ENCODE results near the gene MICAL2.
"Not testable (repeated sequence)": the region's sequence is repeated elsewhere in the genome, so short reads cannot be mapped to it uniquely, and the experiment has no call there.

The MICAL2 gene

GRCh38 chr11:12135185-12135584, 24.8 kb downstream of the MICAL2 start:
- no peak for DNase-seq (ENCODE audit: low spot score)

DNA sequence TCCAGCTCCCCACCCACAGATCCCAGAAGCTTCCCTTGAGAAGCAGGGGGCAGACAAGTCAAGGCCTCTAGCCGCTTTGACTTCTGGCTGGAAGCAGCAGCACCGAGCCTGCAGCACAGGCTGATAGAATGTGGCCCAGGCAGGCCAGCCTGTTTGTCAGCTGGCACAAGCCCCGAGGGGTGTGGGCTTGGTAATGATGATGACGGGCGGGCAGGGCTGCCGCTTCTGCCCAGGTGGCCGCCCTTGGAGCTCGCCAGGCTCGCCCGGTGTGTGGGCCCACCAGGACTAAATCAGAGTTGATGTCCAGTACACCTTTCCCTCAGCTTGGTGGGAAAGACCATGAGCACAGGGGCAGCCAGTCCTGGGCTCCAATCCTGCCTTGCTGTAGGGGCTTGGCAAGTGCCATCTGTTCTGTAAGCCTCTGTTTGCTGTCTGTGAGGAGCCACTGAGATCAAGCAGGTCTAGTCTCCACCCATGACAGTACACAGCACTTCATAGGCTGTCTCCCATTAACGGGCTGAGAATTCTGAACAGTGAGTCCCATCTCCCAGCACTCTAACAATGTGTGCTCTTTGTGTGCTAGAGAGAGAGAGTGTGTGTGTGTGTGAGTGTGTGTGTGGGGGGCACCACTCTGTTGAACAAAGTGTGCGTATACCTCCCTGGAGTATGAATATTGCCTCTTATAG, 26.8 kb downstream of the MICAL2 start:
- DNase-seq (ENCODE audit: low spot score) = peak; percentile 80

DNA sequence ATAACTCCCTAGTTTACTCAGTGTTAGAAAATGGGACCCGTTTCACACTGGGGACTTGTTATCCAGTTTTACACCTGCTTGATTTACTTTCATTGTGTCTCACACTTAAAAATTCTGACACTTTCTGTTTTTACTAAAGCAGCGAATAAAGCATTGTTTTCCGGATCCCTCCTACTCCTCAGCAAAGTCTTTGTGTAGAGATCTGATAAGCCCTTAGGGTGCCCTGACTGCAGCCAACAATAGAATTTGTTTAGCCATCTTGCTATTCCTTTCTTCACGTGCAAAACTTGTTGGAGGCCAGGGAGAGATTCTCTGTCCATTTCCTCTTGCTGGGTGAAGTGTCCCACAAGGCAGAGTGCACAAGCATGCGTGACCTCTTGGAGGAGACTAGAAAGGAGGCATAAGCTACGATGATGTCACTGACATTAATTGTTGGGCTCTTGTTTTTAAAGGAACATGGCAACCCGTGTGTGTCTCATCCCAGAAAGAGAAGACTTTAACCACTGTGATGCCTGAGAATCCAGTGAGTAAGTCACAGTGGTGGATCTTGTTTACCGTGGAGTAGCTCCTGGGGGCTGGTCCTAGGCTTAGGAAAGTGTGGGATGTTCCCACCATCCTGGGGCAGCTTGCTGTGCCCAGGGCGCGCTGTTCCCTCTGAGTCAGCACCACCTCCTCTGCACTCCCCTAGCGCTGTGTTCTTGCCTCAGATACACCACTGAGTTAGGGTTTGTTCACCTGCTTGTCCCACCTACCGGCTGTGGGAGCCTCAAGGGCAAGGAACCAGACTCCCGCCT, 27.7 kb downstream of the MICAL2 start:
- DNase-seq (ENCODE audit: low spot score) = peak; percentile 31

GRCh38 chr11:12139144-12139881, 28.9 kb downstream of the MICAL2 start:
- DNase-seq (ENCODE audit: low spot score) = peak; percentile 70

GRCh38 chr11:12140186-12140793, 29.9 kb downstream of the MICAL2 start:
- DNase-seq (ENCODE audit: low spot score) = no peak

DNA sequence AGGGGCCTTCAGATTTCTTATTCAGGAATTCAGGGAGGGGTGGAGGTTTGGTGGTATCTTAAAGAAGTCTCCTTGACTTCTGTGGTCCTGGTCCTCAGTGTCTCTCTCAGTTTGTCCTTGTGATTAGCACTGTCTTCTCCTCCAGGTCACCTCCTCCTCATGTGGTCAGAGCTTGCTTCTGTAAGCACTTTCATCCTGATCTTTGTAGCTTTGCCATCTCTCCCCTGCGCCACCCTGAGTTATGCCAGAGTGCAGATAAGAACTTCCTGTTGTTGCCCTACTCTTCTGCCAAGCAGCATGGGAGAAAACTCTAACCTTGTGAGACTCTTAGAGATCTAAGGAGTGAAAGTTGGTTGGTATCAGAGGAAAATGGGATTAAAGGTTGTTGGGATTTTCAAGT, 30.9 kb downstream of the MICAL2 start:
- DNase-seq (ENCODE audit: low spot score) = no peak

DNA sequence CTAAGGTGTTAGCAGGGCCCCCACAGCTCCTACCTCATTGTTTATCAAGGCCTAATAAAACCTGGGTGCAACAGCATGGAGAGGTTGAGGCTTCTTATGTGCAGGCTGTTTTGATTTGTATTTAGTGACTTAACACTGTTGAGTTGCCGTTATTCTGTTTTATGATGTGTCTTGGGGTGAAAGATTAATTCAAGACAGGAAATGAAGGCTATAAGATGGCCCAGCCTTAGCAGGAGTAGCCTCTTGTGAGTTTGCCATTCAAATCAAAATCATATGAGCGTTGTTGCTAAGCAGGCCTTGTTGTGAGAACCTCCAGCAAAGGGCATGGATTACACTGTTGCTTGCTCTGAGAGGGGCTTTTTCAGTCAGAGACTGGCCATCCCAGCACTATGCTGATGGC, 31.8 kb downstream of the MICAL2 start:
- DNase-seq (ENCODE audit: low spot score) = no peak

GRCh38 chr11:12142909-12143308, 32.5 kb downstream of the MICAL2 start:
- no peak for DNase-seq (ENCODE audit: low spot score)

DNA sequence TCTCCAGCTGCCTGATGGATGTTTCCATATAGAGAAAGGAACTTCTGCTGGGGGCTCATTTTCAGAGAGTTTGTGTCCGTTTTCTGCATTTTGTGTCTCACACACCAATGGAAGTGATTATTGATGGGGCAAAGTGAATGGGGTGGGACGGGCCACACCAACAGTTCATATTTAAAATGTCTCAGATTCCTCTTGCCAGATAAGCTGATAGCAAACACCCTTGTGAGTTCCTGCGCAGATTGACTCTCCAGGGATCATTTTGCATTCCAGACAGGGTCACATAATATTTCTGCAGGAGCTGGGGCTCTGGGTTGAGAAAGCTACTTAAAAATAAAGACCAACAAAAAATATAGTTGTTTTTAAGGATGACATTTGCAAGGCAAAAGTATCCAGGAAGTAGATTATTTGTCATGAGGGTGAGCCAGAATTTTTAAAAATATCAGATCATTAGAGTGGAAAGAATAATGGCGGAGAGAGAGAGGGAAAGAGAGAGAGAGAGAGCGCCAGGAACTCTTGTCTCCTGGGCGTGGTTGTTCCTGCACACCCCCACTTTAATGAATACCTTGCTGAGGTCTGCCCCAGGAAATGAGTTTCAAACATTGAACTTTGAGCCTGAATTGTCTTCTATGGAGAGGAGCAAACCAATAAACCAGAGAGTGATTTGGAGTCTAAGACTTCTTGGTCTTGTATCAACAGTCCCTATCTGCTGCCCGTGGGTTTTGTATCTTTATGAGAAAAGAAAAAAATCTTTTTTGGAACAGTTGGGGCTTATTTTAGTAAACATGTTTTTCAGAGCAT, 33.3 kb downstream of the MICAL2 start:
- no peak for DNase-seq (ENCODE audit: low spot score)

DNA sequence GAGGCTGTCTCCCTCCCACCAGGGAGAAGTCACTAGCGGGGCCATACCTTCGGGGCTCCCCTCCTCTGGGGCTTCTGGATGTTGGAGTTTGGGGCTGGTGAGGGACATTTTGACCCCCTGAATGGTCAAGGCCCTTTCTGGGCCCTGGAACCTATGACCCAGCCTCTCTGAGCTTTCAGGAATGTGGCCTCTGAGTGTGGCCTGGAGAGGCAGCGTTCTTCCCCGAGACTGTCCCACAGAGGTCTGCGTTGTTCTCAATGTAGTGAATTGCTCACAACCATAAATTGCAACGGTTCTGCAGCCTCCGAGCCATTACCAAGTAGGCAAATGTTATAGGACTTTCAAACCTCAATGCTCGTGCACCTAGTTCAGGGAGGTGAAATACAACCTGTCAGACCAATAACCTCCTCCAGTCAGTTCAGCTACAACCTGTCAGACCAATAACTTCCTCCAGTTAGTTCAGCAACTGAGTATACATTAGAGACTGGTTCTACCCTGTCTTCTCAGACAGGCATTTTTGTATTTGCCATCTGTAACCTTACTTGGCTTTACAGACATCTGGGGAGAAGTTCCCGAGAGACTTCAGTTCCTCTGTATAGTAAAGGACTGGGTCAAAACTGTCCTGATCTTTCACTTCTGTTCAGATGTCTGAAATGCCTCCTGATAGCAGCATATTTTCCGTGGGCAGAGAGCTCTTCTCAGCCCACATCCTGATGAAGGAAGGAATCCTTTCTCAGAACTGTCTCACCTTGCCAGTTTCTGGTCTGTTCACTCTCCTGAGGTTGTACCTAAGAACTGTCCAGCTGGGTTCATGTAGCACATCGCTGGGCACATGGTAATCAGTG, 34.2 kb downstream of the MICAL2 start:
- no peak for DNase-seq (ENCODE audit: low spot score)

- DNase-seq (ENCODE audit: low spot score) = not testable (repeated sequence)
Observed at GRCh38 chr11:12146678-12147077, 36.3 kb downstream of the MICAL2 start.

GRCh38 chr11:12147827-12148226, 37.4 kb downstream of the MICAL2 start:
- no peak for DNase-seq (ENCODE audit: low spot score)

DNA sequence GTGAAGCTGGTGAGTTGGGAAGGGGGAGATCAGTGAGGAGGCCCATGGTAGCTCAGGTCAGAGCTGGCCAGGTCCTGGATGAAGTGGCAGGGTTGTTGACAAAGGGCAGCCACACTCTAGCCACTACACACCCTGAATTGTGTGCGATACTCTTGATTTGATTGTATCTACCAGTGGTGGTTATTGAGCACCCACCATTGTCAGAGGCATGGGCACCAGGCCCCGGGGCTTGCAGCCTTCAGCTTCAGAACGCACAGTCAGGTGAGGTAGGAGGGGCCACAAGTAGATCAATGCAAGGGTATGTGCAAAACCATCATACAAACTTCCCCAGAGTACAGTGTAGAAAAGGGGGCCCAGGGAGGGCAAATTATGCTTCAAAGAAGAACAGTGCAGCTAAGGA, 38.1 kb downstream of the MICAL2 start:
- no peak for DNase-seq (ENCODE audit: low spot score)

GRCh38 chr11:12148882-12149281, 38.5 kb downstream of the MICAL2 start:
- DNase-seq (ENCODE audit: low spot score) = no peak

- DNase-seq (ENCODE audit: low spot score) = no peak
Observed at GRCh38 chr11:12149672-12150225, 39.4 kb downstream of the MICAL2 start.

DNA sequence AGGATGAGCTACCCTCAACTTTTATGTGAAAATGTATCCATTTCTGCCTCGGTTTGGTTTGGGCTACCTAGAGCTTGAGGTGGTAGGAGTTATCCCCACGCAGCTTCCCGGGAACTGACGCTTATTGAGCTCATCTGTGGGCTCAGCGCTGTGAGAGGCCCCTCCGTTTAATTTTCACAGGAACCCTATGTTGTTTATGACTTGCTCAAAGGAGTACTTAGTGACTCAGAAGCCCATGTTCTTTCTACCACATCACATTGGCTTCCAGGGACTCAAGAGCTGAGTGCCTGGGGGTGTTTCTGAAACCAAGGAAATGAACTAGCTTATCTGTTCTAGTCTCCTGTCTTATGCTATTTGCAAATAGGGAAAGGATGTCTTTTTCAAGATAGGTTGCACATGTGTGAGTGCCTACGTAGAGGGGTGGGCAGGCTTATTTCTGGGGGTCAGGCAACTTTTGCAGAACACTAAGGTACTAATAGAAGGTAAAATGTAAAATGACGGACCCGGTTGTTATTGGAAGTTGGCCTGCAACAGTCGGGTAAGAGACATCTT, 40.5 kb downstream of the MICAL2 start:
- DNase-seq (ENCODE audit: low spot score) = no peak

DNA sequence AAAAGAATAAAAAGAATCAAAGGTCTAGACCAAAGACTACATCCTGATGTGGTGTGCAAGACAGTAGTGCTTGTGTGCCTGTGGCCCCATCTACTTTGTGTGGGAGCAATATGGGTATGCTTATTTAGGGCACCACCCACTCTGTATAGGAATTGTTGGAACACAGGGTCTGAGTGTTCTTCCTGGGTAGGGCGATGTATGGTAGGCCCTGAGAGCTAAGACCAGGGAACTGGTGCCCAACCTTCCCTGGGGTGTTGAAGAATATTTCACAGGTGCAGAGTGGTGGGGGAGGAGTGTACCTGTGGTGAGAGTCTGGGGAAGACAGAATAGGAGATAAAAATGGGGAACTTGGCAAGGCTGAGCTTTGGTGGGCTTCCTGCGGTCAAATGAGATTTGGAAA, 41.9 kb downstream of the MICAL2 start:
- DNase-seq (ENCODE audit: low spot score) = no peak

DNA sequence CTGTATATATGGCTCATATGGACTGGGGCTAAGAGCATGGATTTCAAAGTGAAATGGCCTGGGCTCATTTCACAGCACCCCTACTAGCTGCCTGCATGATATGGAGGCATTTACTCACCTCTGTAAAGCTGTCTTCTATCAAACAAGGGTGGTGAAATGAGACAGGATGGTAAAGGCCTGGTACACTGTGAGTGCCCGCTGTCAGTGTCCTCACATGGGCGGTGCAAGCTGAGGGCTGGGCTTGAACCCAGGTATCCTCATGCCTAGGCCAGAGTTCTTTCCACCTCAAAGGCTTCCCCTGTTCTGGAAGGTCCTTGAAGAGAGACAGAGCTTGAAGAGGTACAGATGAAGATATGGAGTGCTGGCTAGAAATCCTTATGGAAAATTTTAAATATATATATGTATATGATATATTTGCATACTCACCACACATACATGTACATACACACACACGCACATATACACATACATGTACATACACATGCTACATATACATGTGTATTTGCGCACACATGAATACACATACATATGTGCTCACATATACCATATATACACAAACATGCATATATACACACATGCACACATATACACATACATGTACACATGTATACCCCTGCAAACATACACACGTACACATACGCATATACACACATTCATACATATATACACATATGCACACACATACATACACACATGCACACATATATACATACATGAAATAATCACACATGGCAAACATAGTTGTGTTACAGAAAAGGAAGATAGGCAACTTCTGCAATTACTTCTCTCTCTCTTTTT, 44.7 kb downstream of the MICAL2 start:
- DNase-seq (ENCODE audit: low spot score) = no peak

DNA sequence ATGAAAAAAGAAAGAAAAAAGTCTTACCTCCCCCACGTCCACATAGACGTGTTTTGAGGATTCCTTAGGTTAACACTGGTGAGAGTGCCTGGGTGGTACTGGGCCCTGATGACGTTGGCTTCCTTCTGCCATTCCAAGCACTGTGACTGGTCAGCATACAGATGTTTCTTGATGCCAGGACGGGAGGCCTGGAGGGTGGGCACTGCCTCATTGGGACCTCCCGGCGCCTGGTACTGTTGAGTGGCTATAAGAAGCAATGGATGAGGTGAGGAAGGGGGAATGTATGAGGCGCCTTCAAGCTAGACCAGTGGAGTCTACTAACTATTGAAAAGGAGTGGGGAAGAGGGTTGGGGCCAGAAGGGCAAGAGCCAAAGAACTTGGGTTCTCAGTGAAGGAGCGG, 45.3 kb downstream of the MICAL2 start:
- no peak for DNase-seq (ENCODE audit: low spot score)

Measured in pons (tissue), 1 donor.